Panc1 (cell line): Measurements from ENCODE around the gene YAP1. TPM values are rescaled to one million over a fixed set of nuclear protein-coding genes. Genes with fewer than 3 reads are reported as not detected.

Source experiments
- ATAC-seq: fragments of 200-7000 bp; cut with Tn5 transposase; 2 replicates; pipeline ENCODE4 v1.9.1; 2020; ENCODE audit warnings: mild to moderate bottlenecking, moderate library complexity
- BruUV-seq: library from RNA; stranded (reverse); fragments of 400-500 nt; replicated peaks from 2 replicates; lab custom pipeline; 2021; lab: Mats Ljungman, UMichigan
- CTCF ChIA-PET: fragments of 300-600 bp; sonication (Branson Sonifier 250); formaldehyde crosslinking; loops from one replicate; lab custom pipeline; 2022; ENCODE audit warnings: antibody characterized with exemption; lab: Charles Lee
- POLR2A ChIA-PET: fragments of 300-600 bp; sonication (Branson Sonifier 250); formaldehyde crosslinking; loops from one replicate; lab custom pipeline; 2022; ENCODE audit warnings: antibody characterized with exemption; lab: Charles Lee
- DNase-seq: peaks from one replicate; pipeline ENCODE4 v3.0.0-alpha.2; 2010; ENCODE audit warnings: low read depth, low spot score
- H3K27ac ChIP-seq: 2 replicates; pipeline ENCODE4 v1.5.1; 2011; ENCODE audit warnings: mild to moderate bottlenecking, low read length, inconsistent platforms
- H3K27me3 ChIP-seq: fragments of 200-500 bp; sonication (Bioruptor generic); 2 replicates; pipeline ENCODE4 v1.6.0; 2014; ENCODE audit warnings: low read length, inconsistent platforms; ENCODE audit not compliant: control insufficient read depth, insufficient read depth
- H3K36me3 ChIP-seq: fragments of 200-500 bp; sonication (Bioruptor generic); 2 replicates; pipeline ENCODE4 v1.5.1; 2014; ENCODE audit warnings: inconsistent platforms, mild to moderate bottlenecking, low read length, moderate library complexity; ENCODE audit not compliant: control insufficient read depth, insufficient read depth
- H3K4me1 ChIP-seq: 2 replicates; pipeline ENCODE4 v1.5.1; 2011; ENCODE audit warnings: inconsistent platforms, mild to moderate bottlenecking, low read length, moderate library complexity; ENCODE audit not compliant: control insufficient read depth, insufficient read depth
- H3K4me3 ChIP-seq, 2 experiments: 2 replicates each; pipeline ENCODE4 v1.5.1; 2011 to 2012; ENCODE audit warnings: low read depth in 2 of 2, low read length in 2 of 2, mild to moderate bottlenecking in 2 of 2, inconsistent platforms in 1 of 2, moderate library complexity in 1 of 2
- H3K9me3 ChIP-seq: fragments of 200-500 bp; sonication (Bioruptor generic); 2 replicates; pipeline ENCODE4 v1.5.1; 2014; ENCODE audit warnings: low read depth, mild to moderate bottlenecking, inconsistent platforms, low read length, moderate library complexity; ENCODE audit not compliant: control insufficient read depth, insufficient read depth
- POLR2AphosphoS5 ChIP-seq: IDR thresholded peaks from 2 replicates; pipeline ENCODE4 v1.6.1; 2012; ENCODE audit warnings: mild to moderate bottlenecking, low read depth, low read length, moderate library complexity
- SIN3A ChIP-seq: IDR thresholded peaks from 2 replicates; pipeline ENCODE4 v1.6.1; 2012; ENCODE audit warnings: low read depth, mild to moderate bottlenecking, low read length, moderate library complexity, borderline replicate concordance; ENCODE audit not compliant: insufficient read depth
- TCF7L2 ChIP-seq: IDR thresholded peaks from 2 replicates; pipeline ENCODE4 v1.6.1; 2011; ENCODE audit warnings: mild to moderate bottlenecking, low read depth, low read length, inconsistent platforms
- in situ Hi-C: cut with HindIII; loops from 2 replicates; pipeline ENCODE4 v1.10.0; 2016; ENCODE audit warnings: low sequenced_read_pairs, low pct_unique_long_range_greater_than_20kb
- intact Hi-C: fragments of 100-400 bp; cut with micrococcal nuclease; formaldehyde crosslinking; loops from one replicate; pipeline ENCODE4 v1.10.0; 2022; ENCODE audit not compliant: unreplicated experiment
- total RNA-seq: library from RNA; stranded (reverse); gene quantifications from one replicate; pipeline ENCODE4 v1.2.1, GENCODE V29; 2021; ENCODE audit not compliant: unreplicated experiment
- TF ChIP-seq, protein P1 (sequence below), 2 experiments: IDR thresholded peaks; 2 replicates each; pipeline ENCODE4 v1.6.1; 2011 to 2012; ENCODE audit warnings: low read depth in 2 of 2, control low read depth in 1 of 2, low read length in 1 of 2, mild to moderate bottlenecking in 1 of 2, moderate library complexity in 1 of 2; ENCODE audit not compliant: insufficient read depth in 1 of 2
- TF ChIP-seq, protein P2 (sequence below): fragments of 450-650 bp; IDR thresholded peaks from 2 replicates; pipeline ENCODE4 v1.5.1; 2017; ENCODE audit warnings: mild to moderate bottlenecking

Gene YAP1
- total RNA-seq, 1 experiment from 2014 or later: 158 TPM

DNA sequence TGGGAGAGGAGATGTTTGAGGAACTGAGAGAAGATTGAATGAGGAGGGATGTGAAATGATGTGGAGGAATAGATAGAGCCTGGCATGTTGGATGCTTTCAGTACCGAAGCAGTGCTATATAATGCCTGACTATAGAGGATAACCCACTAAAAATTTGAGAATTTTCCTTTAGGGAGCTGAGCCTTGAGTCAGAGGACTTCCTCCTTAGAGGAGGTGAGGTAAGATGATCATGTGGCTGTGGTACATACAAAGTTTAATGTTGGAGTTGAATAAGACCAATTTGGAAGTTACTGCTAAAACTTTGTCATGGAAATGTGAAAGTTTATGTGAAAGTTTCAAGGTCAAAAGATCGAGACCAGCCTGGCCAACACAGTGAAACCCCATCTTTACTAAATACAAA lies 66.9 kb downstream of the YAP1 start:
- Histone ChIP-seq H3K9me3 (no peaks in the 10 kb centered on the region), H3K4me1 (peaks cover 6% of the 10 kb centered on the region; the same call in 1 of the 2 replicates), H3K36me3 (no peaks in the 10 kb centered on the region), H3K27ac (no peak overlapping the region), H3K4me3 (no peak overlapping the region), H3K27me3 (no peaks in the 10 kb centered on the region)
- intact Hi-C loops (no loop called here), in situ Hi-C loops (no loop called here)
- ATAC-seq (no peak), DNase-seq (no peak)
- POLR2A ChIA-PET: no interaction called here
- no peak for TF ChIP-seq TCF7L2
- TF ChIP-seq, protein P1, sequence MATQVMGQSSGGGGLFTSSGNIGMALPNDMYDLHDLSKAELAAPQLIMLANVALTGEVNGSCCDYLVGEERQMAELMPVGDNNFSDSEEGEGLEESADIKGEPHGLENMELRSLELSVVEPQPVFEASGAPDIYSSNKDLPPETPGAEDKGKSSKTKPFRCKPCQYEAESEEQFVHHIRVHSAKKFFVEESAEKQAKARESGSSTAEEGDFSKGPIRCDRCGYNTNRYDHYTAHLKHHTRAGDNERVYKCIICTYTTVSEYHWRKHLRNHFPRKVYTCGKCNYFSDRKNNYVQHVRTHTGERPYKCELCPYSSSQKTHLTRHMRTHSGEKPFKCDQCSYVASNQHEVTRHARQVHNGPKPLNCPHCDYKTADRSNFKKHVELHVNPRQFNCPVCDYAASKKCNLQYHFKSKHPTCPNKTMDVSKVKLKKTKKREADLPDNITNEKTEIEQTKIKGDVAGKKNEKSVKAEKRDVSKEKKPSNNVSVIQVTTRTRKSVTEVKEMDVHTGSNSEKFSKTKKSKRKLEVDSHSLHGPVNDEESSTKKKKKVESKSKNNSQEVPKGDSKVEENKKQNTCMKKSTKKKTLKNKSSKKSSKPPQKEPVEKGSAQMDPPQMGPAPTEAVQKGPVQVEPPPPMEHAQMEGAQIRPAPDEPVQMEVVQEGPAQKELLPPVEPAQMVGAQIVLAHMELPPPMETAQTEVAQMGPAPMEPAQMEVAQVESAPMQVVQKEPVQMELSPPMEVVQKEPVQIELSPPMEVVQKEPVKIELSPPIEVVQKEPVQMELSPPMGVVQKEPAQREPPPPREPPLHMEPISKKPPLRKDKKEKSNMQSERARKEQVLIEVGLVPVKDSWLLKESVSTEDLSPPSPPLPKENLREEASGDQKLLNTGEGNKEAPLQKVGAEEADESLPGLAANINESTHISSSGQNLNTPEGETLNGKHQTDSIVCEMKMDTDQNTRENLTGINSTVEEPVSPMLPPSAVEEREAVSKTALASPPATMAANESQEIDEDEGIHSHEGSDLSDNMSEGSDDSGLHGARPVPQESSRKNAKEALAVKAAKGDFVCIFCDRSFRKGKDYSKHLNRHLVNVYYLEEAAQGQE (IDR thresholded peaks at IDR 0.05; ENCODE audit: insufficient read depth in 1 of 2, low read depth in 2 of 2, low read length in 1 of 2): no peak
- TF ChIP-seq, protein P2, sequence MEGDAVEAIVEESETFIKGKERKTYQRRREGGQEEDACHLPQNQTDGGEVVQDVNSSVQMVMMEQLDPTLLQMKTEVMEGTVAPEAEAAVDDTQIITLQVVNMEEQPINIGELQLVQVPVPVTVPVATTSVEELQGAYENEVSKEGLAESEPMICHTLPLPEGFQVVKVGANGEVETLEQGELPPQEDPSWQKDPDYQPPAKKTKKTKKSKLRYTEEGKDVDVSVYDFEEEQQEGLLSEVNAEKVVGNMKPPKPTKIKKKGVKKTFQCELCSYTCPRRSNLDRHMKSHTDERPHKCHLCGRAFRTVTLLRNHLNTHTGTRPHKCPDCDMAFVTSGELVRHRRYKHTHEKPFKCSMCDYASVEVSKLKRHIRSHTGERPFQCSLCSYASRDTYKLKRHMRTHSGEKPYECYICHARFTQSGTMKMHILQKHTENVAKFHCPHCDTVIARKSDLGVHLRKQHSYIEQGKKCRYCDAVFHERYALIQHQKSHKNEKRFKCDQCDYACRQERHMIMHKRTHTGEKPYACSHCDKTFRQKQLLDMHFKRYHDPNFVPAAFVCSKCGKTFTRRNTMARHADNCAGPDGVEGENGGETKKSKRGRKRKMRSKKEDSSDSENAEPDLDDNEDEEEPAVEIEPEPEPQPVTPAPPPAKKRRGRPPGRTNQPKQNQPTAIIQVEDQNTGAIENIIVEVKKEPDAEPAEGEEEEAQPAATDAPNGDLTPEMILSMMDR: no peak
- CTCF ChIA-PET: no interaction called here
- TSS peak; percentile 11 for BruUV-seq

DNA sequence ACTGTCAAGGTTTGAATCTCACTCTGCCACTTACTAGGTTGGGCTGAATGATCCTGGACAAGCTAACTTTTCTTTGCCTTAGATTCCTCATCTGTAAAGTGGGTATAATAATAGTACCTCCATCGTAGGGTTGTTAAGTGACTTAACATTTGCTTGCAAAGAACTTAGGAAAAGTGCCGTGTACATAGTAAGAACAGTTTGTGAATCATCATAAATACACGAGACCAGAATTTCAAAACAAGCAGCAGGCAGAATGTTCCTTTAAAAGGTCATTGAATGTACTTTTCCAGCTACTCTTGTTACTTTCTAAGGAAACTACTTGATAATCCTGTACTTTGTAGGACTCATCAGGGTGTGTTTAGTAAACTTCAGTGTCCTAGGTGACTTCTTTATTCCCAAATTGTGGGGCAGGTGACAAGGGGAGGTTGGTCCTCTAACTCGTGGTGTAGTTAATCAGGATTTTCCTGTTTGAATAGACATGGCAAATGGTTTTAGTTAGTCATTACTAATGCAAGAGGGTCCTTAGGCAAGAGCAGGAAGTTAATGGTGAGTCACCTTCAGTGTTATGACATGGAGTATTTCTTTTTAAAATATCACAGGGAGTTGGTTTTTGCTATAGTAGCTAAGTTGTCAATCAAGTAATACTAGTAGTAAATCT lies 67.9 kb downstream of the YAP1 start:
- Histone ChIP-seq H3K27ac (peak overlapping the region; percentile 29; the same call in 1 of the 2 replicates), H3K4me1 (peaks cover 6% of the 10 kb centered on the region; the same call in 1 of the 2 replicates), H3K4me3 (no peak overlapping the region), H3K9me3 (no peaks in the 10 kb centered on the region), H3K36me3 (no peaks in the 10 kb centered on the region), H3K27me3 (no peaks in the 10 kb centered on the region)
- TF ChIP-seq, protein P1 (IDR thresholded peaks at IDR 0.05; ENCODE audit: insufficient read depth in 1 of 2, low read depth in 2 of 2, low read length in 1 of 2): no peak
- TF ChIP-seq TCF7L2: no peak
- TF ChIP-seq, protein P2: no peak
- TF ChIP-seq SIN3A: no peak
- TF ChIP-seq POLR2AphosphoS5: no peak
- ChIA-PET CTCF (no interaction called here), POLR2A (no interaction called here)
- intact Hi-C loops (no loop called here), in situ Hi-C loops (no loop called here)
- BruUV-seq: no TSS peak
- peak; percentile 90 for ATAC-seq
- peak; percentile 92 for DNase-seq
